HG02798 (cell line): ENCODE measurements around the gene NAPB.
"Not testable (repeated sequence)": the region's sequence is repeated elsewhere in the genome, so short reads cannot be mapped to it uniquely, and the experiment has no call there.

Experiments
- ATAC-seq: cut with Tn5 transposase; IDR thresholded peaks from one replicate; pipeline ENCODE4 v1.9.1; 2021; ENCODE audit warnings: mild to moderate bottlenecking; ENCODE audit not compliant: unreplicated experiment, poor library complexity

NAPB gene

GRCh38 chr20:23350196-23350903 is 70.9 kb downstream of the NAPB start, which contains the start of gene NXT1:
Gene NXT1 (plus strand): TSS chr20:23350791. CDS start chr20:23354042, 3,251 bp downstream.
- ATAC-seq = peak; percentile 88

GRCh38 chr20:23349338-23350195 is 71.7 kb downstream of the NAPB start:
- ATAC-seq = peak; percentile 32

- ATAC-seq = not testable (repeated sequence)
These were observed 72.8 kb downstream of the NAPB start for GRCh38 chr20:23348510-23348909.

DNA sequence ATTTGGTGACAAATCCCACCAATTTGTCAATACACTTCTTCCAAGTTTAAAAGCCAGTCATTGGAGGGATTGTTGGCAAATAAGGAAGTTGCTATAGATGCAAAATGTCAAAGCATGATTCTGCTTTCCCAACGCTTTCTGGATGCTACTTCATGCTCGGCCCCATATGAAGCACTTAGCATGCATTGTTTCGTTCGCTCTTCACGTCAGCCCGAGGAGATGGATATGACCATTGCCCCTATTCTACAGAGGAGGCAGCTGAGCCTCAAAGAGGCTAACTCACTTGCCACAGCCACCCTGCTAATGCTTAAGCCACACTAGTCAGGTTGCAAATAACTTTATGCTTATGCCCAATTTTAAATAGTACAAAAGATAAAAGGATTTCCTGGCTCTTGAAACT is 73.5 kb downstream of the NAPB start:
- ATAC-seq = no peak

DNA sequence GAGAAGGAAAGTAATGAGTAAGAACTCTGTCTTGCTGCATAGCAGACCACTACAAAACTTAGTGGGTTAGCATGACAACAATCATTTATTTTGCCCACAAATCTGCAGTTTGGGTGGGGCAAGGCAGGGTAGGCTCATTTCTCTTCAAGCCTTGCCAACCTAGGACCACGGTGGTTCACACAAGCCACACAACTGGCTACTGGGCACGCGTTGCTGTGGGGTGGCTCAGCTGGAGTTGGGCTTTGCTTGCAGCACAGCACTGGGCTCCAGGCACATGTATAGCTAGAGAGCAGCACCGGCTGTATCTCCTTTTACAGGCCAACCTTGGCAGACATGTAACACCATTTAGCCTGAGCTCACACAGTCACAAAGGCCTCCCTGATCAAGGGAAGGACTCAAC is 75.3 kb downstream of the NAPB start:
- no peak for ATAC-seq

GRCh38 chr20:23344336-23344735 is 77.0 kb downstream of the NAPB start:
- ATAC-seq = no peak

GRCh38 chr20:23343590-23343989 is 77.7 kb downstream of the NAPB start:
- ATAC-seq = no peak

DNA sequence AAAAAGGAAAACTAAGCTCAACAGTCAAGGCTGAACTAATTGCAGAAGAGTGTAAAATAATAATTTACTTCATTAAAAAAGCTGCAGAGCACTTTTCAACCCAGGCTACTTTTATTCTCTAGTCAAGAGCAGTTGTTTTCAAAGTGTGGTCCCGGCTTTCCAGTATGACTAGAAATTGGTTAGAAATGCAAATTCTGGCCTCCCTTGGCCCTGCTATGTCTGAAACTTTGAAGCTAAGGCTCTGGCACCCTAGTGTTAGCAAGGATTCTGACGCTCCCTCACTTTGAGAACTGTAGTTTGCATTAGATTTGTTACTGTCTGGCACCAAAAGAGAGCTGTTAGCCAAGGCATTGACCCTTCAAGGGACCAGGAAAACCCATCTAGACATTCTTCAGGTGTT is 80.2 kb downstream of the NAPB start:
- peak; percentile 80 for ATAC-seq

DNA sequence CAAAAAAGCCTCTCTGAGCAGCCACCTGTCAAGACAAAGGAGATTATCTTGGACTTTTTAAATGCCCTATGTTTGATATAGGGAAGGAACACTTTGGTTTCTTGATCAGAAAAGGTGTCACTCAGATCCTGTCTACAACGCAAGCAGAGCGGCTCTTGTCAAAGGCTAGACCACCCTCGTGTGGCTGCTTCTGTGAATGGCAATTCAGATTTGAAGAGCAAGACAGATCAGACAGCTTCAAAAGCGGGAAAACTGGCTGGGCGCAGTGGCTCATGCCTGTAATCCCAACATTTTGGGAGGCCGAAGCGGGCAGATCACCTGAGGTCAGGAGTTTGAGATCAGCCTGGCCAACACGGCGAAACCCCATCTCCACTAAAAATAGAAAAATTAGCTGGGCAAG is 80.8 kb downstream of the NAPB start:
- no peak for ATAC-seq

DNA sequence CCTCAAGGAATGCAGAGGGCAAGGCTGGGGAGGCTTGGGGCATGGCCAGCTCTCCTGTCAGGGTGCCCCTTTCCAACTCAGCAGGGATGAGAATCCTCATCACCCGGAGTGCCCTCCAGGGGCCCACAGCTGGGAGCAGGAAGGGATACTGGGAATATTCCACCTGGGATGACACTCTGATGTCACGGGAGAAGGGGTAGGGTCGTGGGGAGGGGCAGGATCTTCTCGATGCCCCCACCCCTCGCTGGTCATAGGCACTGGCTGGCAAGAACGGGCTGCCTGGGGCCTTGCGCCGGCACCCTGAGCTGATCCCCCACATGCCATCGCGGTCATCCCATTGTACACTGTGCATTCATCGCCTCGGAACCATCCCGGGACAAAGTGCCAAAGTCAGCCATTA is 81.3 kb downstream of the NAPB start:
- no peak for ATAC-seq

DNA sequence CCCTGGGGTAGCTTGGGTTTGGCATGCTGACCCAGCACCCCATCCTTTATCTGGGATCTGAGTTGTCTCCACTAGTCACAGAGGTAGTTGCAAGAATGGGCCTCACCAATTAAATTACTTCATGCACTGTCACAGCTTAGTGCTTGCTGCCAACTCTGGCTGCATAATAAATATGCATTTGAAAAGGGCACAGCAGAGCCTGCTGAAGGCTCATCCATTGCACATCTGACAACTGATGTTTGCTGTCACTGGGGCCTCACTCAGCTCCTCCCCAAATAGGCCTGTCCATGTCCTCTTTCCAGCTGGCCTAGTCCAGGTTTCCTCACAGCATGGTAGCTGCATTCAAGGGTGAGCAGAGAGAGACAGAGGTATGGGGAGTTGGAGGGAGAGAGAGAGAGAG is 84.0 kb downstream of the NAPB start:
- no peak for ATAC-seq

- ATAC-seq = no peak
These were observed 84.8 kb downstream of the NAPB start for GRCh38 chr20:23336476-23336875.

DNA sequence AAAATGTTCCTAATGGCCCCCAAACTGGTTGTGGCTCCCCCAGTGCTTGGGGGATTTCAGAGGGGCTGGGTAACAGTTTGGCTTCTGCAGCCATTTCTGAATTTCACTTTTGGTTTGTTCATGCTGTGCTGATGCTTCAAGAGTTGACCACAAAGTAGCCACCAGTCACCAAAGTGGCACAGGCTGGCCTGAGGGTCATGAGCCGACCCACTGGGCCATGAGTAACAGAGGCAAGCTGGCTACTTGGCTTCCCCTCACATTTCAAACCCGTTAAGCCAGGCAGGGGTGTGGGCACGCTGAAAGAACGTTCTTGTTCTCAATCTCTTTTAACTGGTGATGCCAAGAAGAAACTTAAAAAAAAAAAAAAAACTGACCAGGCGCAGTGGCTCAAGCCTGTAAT is 85.8 kb downstream of the NAPB start:
- no peak for ATAC-seq

DNA sequence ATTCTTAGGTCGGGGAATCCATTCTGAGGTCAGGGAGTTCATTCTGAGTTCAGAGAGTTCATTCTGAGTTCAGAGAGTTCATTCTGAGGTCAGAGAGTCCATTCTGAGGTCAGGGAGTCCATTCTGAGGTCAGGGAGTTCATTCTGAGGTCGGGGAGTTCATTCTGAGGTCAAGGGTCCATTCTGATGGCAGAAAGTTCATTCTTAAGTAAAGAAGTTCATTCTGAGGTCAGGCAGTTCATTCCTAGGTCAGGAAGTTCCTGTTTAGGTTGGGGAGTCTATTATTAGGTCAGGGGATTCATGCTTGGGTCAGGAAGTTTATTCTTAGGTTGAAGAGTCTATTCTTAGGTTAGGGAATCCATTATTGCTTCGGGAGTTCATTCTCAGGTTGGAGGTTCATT is 87.2 kb downstream of the NAPB start:
- ATAC-seq = no peak

GRCh38 chr20:23332467-23332866 is 88.8 kb downstream of the NAPB start:
- ATAC-seq = no peak

GRCh38 chr20:23331450-23332350 is 89.6 kb downstream of the NAPB start:
- ATAC-seq = no peak

DNA sequence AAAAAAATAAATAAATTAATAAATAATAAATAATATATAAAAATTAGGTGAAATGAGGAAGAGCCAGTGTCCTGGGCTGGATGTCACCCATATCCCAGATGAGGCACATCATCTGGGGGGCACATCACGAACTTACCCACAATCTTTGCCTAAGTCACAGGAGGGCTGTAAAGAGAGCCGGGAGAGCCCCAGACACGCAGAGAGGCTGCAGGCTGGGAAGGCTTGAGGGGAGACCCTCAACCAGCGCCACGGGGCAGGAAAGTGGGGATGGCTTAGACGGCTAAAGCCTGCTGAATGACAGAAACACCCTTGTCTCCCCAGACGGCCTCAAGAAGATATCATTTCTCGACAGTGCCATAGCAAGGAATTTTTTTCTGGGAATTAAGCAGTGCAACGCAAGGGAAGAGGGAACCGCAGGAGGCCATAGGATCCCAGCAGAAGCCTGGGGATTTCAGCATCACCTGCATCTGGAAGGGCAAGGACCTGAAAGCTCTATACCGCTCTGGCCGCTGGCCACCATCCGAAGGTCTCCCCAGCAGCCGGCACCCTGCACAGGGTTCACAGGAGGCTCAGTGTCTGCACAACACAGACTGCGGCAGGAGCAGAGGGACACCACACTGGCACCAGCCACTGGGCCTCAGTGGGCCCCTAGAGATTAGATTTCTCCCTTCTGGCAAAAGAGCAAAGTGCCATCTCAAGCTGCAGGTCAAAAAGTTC is 93.5 kb downstream of the NAPB start:
- ATAC-seq = no peak

GRCh38 chr20:23326774-23327173 is 94.5 kb downstream of the NAPB start:
- no peak for ATAC-seq

- ATAC-seq = no peak
These were observed 96.2 kb downstream of the NAPB start for GRCh38 chr20:23325107-23325506.
